Astrocyte of the cerebellum (primary cell): ENCODE results near the gene CNPPD1.
"Not testable (repeated sequence)": the region's sequence is repeated elsewhere in the genome, so short reads cannot be mapped to it uniquely, and the experiment has no call there.

Source experiments
- DNase-seq: peaks from one replicate; pipeline ENCODE4 v3.0.0-alpha.2; 2011; ENCODE audit warnings: low read depth
- H3K4me3 ChIP-seq: 2 replicates; pipeline ENCODE4 v1.5.1; 2011; ENCODE audit warnings: mild to moderate bottlenecking, low read depth, low read length, moderate library complexity
- CTCF ChIP-seq: IDR thresholded peaks from 2 replicates; pipeline ENCODE4 v1.5.1; 2012; ENCODE audit warnings: low read length, low read depth, moderate library complexity, mild to moderate bottlenecking; ENCODE audit errors: missing control alignments
- in situ Hi-C: cut with HindIII; loops from 2 replicates; pipeline ENCODE4 v1.10.0; 2017; ENCODE audit warnings: low sequenced_read_pairs

CNPPD1 gene

GRCh38 chr2:219204425-219205164 lies 27.9 kb upstream of the CNPPD1 start:
- H3K4me3 ChIP-seq, result no peak overlapping the region
- no peak for TF ChIP-seq CTCF
- in situ Hi-C loops, result no loop called here
- no peak for DNase-seq

GRCh38 chr2:219201331-219201730 lies 24.6 kb upstream of the CNPPD1 start:
- DNase-seq, in situ Hi-C loops, H3K4me3 ChIP-seq: not testable (repeated sequence)

GRCh38 chr2:219200502-219201326 lies 24.0 kb upstream of the CNPPD1 start:
- H3K4me3 ChIP-seq, DNase-seq, in situ Hi-C loops: not testable (repeated sequence)

- in situ Hi-C loops, result no loop called here
These were observed 22.9 kb upstream of the CNPPD1 start for GRCh38 chr2:219199470-219200211.

GRCh38 chr2:219198974-219199373 lies 22.2 kb upstream of the CNPPD1 start:
- no peak for DNase-seq
- in situ Hi-C loops, result no loop called here
- TF ChIP-seq CTCF, result no peak
- no peak overlapping the region for H3K4me3 ChIP-seq

More at GRCh38 chr2:219199470-219200211, 22.9 kb upstream of the CNPPD1 start:
- no peak for TF ChIP-seq CTCF
- DNase-seq, result no peak
- no peak overlapping the region for H3K4me3 ChIP-seq

- no peak for DNase-seq
- no peak for TF ChIP-seq CTCF
- H3K4me3 ChIP-seq, result no peak overlapping the region
- in situ Hi-C loops, result no loop called here
These were observed 20.7 kb upstream of the CNPPD1 start for GRCh38 chr2:219197388-219197787.

- in situ Hi-C loops, result no loop called here
- TF ChIP-seq CTCF, result no peak
- DNase-seq, result no peak
- H3K4me3 ChIP-seq, result no peak overlapping the region
These were observed 10.2 kb upstream of the CNPPD1 start for GRCh38 chr2:219186754-219187456.
